ENCODE measurements around the gene DNAH14.

DNA sequence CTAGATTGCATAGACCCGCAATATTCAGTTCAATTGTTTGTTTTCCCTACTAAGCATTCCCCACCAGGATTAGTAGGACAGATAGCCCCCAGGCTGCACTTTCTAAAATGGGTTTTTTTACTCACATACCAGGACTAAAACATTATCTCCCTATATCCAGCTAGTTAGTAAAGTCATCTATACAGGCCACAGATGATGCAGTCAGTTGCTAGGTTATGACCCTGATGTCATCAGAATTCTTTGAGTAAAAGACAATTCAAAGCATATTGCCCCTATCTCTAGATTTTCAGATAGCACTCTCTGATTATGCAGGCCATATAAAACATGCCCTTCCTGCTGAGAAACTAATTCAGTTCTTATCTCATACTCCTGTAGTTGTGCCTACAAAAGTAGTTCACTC, 294.8 kb downstream of the DNAH14 start:
- no peak for TF ChIP-seq POLR2A (IDR thresholded peaks at IDR 0.05; ENCODE audit: borderline replicate concordance, extremely low read depth, insufficient read depth, insufficient read length)
- TF ChIP-seq EZH2 (IDR thresholded peaks at IDR 0.05) = no peak
- no peak for TF ChIP-seq POLR2AphosphoS5 (IDR thresholded peaks at IDR 0.05; ENCODE audit: low read depth, low read length)
- TF ChIP-seq, protein P1, sequence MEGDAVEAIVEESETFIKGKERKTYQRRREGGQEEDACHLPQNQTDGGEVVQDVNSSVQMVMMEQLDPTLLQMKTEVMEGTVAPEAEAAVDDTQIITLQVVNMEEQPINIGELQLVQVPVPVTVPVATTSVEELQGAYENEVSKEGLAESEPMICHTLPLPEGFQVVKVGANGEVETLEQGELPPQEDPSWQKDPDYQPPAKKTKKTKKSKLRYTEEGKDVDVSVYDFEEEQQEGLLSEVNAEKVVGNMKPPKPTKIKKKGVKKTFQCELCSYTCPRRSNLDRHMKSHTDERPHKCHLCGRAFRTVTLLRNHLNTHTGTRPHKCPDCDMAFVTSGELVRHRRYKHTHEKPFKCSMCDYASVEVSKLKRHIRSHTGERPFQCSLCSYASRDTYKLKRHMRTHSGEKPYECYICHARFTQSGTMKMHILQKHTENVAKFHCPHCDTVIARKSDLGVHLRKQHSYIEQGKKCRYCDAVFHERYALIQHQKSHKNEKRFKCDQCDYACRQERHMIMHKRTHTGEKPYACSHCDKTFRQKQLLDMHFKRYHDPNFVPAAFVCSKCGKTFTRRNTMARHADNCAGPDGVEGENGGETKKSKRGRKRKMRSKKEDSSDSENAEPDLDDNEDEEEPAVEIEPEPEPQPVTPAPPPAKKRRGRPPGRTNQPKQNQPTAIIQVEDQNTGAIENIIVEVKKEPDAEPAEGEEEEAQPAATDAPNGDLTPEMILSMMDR (IDR thresholded peaks at IDR 0.05 in 2 of 3, conservative IDR thresholded peaks at IDR 0.05 in 1 of 3; ENCODE audit: borderline replicate concordance in 1 of 3, insufficient read depth in 1 of 3, low read depth in 2 of 3, low read length in 2 of 3) = no peak
- no peak for TF ChIP-seq RAD21 (IDR thresholded peaks at IDR 0.05; ENCODE audit: low read depth)
- no peak for TF ChIP-seq TCF7L2 (IDR thresholded peaks at IDR 0.05; ENCODE audit: borderline replicate concordance, extremely low read depth, insufficient read depth, insufficient read length)
